SK-N-MC (cell line): Measurements from ENCODE around the gene CARD11.

Source experiments
- EZH2 ChIP-seq: fragments of 200-600 bp; sonication (generic); IDR thresholded peaks from one replicate; pipeline ENCODE4 v1.6.1; 2017; ENCODE audit warnings: antibody characterized with exemption
- POLR2AphosphoS5 ChIP-seq: IDR thresholded peaks from 2 replicates; pipeline ENCODE4 v1.6.1; 2012; ENCODE audit warnings: mild to moderate bottlenecking, low read depth, low read length, borderline replicate concordance

GRCh38 chr7:2958416-2959102 is 85.1 kb downstream of the CARD11 start:
- TF ChIP-seq POLR2AphosphoS5 (no peak), EZH2 (no peak)
